CD4-positive, alpha-beta T cell treated with Interferon alpha-2 for 1 hour (primary cell): ENCODE data around the gene SMIM1.
"Not testable (repeated sequence)": the region's sequence is repeated elsewhere in the genome, so short reads cannot be mapped to it uniquely, and the experiment has no call there.

Experiments used
- DNase-seq, 2 donors: peaks; one replicate each; pipeline ENCODE4 v3.0.0-alpha.2; 2020 to 2022

The SMIM1 gene

DNA sequence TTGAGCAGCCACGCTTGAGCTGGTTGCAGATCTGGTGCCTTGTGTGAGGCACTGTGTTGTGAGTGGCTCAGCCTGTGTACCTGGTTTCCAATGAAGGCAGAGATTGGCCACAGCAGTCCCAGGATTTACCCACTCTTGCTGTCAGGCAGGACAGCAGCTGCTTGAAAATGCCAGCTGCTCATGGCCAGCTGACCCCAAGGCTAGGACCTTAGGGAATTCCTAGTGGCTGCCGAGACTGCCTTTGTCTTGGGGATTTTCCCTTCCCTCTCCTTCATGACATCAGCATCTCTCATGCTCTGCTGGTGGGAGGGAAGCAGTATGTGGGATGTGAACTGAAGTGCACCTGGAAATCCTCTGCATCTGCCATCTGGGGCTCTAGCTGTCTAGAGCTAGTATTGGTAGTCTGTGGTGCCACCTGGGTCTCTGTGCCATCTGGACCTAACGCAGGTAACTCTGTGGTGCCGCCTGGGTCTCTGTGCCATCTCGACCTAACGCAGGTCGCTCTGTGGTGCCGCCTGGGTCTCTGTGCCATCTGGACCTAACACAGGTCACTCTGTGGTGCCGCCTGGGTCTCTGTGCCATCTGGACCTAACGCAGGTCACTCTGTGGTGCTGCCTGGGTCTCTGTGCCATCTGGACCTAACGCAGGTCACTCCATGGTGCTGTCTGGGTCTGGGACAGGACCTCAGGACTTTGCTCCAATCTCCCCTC, 27.6 kb downstream of the SMIM1 start:
- DNase-seq = no peak

DNA sequence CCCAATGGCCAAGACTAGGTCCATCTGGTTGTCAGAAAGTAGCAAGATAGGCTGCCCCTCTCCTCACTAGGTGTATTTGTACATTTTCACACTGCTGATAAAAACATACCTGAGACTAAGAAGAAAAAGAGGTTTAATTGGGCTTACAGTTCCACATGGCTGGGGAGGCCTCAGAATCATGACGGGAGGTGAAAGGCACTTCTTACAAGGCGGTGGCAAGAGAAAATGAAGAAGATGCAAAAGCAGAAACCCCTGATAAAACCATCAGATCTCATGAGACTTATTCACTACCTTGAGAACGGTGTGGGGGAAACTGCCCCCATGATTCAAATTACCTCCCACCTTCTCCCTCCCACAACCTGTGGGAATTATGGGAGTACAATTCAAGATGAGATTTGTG, 28.2 kb downstream of the SMIM1 start:
- not testable (repeated sequence) for DNase-seq

GRCh38 chr1:3803905-3804626, 31.5 kb downstream of the SMIM1 start:
- no peak for DNase-seq

DNA sequence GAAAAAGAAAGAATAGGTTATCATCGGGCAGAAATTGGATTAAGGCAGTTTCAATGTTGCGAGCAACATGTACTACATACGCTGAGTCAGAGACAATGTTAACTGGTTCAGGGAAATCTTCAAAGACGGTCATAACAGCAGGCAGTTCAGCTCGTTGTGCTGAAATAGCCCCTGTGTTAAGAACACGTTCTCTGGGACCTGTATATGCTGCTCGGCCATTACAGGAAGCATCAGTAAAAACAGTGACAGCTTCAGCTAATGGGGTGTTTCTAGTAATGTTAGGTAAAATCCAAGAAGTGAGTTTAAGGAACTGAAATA, 32.0 kb downstream of the SMIM1 start:
- DNase-seq = not testable (repeated sequence)

- no peak for DNase-seq
Observed at GRCh38 chr1:3805038-3805437, 32.5 kb downstream of the SMIM1 start.

GRCh38 chr1:3807769-3808168, 35.2 kb downstream of the SMIM1 start:
- no peak for DNase-seq

- DNase-seq = no peak
Observed at GRCh38 chr1:3809680-3810079, 37.1 kb downstream of the SMIM1 start.

GRCh38 chr1:3810149-3810761, 37.7 kb downstream of the SMIM1 start:
- DNase-seq = peak in 1 of 2 donors; percentile 20

DNA sequence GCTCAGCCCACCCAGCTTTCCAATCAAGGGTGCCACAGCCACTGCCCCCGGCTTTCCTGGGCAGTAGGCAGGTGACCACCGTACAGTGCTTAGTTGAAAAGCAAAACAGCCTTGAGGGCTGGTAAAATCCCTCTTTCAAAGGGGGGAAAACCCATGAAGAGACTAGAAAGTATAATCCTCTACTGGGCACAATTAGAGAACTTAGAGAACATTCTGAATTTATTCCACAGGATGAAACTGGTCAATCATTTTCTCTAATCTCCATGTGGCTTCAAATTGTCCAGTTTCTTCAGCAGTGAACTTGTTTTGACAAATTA, 39.0 kb downstream of the SMIM1 start:
- DNase-seq = no peak

DNA sequence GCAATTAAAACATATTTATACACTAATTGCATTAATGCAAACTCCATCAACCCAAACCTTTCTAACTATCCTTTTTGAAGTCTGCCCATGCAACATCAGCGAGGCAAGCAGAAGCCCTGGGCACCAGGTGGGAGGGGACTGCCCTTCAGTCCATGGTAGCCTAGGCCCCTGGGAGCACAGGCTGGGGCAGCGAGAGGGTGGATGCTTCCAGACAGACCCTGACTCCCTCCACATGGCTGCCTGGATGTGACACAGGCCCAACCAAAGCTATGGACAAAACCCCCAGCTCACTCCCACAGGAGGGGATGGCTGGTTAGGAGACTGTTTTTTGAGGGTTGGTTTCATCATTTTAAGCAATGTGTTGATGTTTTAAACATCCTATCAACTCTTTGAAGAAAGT, 41.5 kb downstream of the SMIM1 start:
- no peak for DNase-seq

- DNase-seq = no peak
Observed at GRCh38 chr1:3814771-3815561, 42.4 kb downstream of the SMIM1 start.

- DNase-seq = no peak
Observed at GRCh38 chr1:3816331-3817137, 44.0 kb downstream of the SMIM1 start.

- DNase-seq = no peak
Observed at GRCh38 chr1:3817138-3817740, 44.7 kb downstream of the SMIM1 start.

DNA sequence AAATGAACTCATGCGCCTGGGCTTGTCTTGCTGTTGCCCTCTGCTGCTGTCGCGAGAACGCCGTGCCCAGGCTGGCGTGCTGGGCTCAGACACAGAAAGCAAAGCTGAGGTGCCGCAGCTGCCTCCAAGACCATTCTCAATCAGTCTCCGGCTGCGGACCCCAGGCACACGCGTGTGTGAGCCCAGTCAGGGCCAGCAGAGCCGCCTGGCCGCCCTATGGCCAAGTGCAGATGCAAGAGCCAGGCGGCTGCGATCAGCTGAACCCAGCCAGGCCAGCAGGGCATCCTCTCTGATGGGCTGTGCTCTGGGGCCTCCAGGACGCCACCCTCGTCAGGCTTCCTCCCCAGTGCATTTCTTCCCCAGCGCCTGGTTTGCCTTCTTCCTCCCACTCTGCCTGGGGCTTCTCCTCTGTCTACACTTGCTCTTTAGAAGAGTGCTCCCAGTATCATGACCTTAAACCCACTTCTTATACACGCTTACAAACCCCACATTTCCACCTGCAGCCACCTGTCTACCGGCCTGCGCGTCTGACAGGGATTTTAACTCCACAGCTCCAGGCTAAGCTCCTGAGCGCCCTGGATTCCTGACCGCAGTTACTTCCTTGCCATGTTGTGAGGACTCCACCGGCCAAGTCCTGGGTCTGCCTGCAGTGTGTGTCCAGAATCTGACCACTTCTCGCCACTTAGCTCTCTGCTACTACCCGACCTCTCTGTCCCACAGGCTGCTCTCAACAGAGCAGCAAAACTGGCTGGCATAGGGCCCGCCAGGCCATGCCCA, 45.5 kb downstream of the SMIM1 start:
- DNase-seq = no peak

DNA sequence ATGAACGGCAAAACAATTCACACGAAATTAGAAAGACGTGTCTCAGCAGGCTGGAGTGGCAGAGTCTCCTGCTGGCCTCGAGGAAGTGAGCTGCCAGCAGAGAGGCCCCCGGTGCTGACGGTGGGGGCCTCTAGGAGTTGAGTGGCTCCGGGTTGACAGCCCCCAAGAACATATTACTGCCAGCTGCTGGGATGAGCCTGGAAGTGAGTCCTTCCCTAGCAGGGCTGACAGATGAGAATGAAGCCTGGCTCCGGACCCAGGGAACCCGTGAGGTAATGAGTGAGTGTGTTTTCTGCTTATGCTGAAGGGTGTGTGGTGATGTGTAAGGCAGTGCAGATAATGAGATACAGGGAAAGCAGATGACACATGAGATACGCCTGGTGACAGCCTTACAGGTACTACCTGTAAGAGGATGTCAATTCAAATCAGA, 47.2 kb downstream of the SMIM1 start:
- no peak for DNase-seq

GRCh38 chr1:3820316-3820715, 47.8 kb downstream of the SMIM1 start:
- no peak for DNase-seq

DNA sequence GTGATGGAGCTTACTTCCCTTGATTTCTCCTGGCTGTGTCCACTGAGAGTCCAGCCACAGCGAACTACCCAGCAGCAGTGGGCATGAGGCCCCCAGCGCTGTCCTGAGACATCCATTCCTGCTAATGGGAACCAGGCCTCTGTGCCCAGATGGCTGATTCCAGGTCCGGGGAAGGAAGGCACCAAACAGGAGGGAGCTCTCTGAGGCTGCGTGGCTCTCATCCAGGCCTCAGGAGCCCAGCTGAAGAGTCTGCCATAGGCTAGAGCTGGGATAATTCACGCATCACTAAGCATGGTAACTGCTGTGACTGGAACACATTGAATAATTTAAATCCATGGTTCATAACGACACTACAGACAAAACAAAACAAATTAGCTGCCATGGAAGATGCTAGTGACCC, 48.5 kb downstream of the SMIM1 start:
- no peak for DNase-seq

GRCh38 chr1:3821447-3821846, 48.9 kb downstream of the SMIM1 start:
- no peak for DNase-seq

DNA sequence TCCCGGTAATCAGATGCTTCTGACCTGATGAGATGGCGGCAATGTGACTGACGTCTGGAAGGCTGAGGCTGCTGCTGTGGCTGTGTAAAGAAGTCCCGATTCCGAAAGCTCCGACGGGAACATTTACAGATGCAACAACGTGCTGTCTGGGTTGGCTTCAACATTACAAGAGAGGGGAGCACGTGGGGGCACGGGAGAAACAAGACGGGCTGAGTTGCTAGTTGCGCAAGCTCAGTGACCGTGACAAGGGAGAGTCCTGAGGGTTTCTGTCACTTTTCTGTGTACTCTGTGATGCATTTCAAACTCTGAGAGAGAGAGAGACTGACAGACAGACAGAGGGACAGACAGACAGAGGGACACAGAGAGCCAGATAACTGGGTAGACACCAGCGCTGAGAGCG, 49.4 kb downstream of the SMIM1 start:
- no peak for DNase-seq

- DNase-seq = no peak
Observed at GRCh38 chr1:3822421-3822820, 49.9 kb downstream of the SMIM1 start.

GRCh38 chr1:3824650-3825049, 52.1 kb downstream of the SMIM1 start:
- no peak for DNase-seq

DNA sequence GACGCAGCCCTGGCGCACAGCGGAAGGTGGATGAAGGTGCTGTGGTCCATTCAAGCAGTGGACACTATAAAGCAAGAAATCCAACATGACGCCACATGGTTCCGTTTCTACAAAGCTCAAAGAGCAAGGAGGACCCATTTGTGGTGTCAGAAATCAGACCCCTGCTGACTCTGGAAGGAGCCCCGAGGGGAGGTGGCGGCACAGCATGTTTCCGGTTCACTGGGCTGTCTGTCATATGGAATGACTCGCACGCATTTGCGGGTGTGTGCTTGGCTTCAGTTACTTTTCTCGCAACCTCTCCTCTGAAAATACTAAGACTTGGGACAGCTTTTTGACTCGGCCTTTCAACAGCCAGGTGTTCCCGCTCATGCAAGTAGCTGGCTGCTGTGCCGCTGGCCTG, 52.8 kb downstream of the SMIM1 start:
- no peak for DNase-seq
